Measurements from ENCODE around the gene PTGER4. TPM values are rescaled to one million over a fixed set of nuclear protein-coding genes. Genes with fewer than 3 reads are reported as not detected.

PTGER4 gene
- total and polyA plus RNA-seq, 2 of the 8 experiments (the other 6 are each of a cell fraction or from before 2014, with no cell fraction given), result 0.76 to 1.2 TPM

DNA sequence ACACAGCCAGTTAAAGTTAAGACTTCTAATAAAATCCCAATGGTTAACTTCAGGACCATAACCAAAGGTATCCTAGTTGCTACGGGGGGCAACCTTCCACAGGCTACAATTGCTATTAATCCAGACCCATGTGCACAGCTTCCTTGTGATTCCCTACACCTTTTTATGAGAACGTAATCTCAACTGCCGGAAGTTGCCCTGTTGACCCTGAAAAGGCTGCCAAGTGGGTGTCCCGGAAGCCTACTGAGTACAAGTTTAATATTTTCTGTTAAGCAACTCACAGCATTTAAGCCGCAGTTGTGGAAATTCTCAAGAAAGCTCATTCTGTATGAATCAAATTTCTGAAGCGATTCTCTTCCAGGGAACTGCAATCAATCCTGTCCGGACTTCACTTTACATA lies 48.5 kb upstream of the PTGER4 start:
- H3K23me2 ChIP-seq (ENCODE audit: low read depth, low read length), result no peaks in the 10 kb centered on the region
- no peak overlapping the region for H2AK5ac ChIP-seq (ENCODE audit: low read depth, low read length)
- POLR2A ChIA-PET (ENCODE audit: partially characterized antibody), result no interaction called here
- H3K79me1 ChIP-seq (ENCODE audit: low read depth, low read length), result no peaks in the 10 kb centered on the region
- H2BK5ac ChIP-seq (ENCODE audit: low read depth, low read length), result no peak overlapping the region
- no peak overlapping the region for H3K4me2 ChIP-seq (ENCODE audit: insufficient read depth in 1 of 2, low read depth in 2 of 2, low read length in 2 of 2)
- H3K4me3 ChIP-seq (ENCODE audit: extremely low read depth in 1 of 4, insufficient read depth in 2 of 4, low read depth in 3 of 4, low read length in 4 of 4), result no peak overlapping the region
- no peak overlapping the region for H4K5ac ChIP-seq (ENCODE audit: insufficient read length, low read depth, low read length)
- no peaks in the 10 kb centered on the region for H3K27me3 ChIP-seq (replicated peaks in 1 of 4; ENCODE audit: control insufficient read depth in 3 of 4, extremely low read depth in 1 of 4, insufficient read depth in 3 of 4, low read length in 3 of 4)
- no peaks in the 10 kb centered on the region for H3K36me3 ChIP-seq (ENCODE audit: control insufficient read depth in 2 of 4, insufficient read depth in 4 of 4, low read length in 3 of 4)
- no peak overlapping the region for H3K18ac ChIP-seq (ENCODE audit: extremely low read depth, low read length)
- no peak for TF ChIP-seq RXRA (IDR thresholded peaks at IDR 0.05; ENCODE audit: insufficient read depth, low read depth, low read length)
- TF ChIP-seq, protein P1, sequence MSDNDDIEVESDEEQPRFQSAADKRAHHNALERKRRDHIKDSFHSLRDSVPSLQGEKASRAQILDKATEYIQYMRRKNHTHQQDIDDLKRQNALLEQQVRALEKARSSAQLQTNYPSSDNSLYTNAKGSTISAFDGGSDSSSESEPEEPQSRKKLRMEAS (IDR thresholded peaks at IDR 0.05), result no peak
- no peak for TF ChIP-seq SAP30 (IDR thresholded peaks at IDR 0.05; ENCODE audit: insufficient read depth, insufficient replicate concordance, low read length)
- no peak overlapping the region for H2BK20ac ChIP-seq (ENCODE audit: low read length)
- H2BK15ac ChIP-seq (ENCODE audit: low read length), result no peak overlapping the region
- no peaks in the 10 kb centered on the region for H3K4me1 ChIP-seq (replicated peaks in 1 of 4; ENCODE audit: control insufficient read depth in 3 of 4, insufficient read depth in 4 of 4, low read length in 3 of 4)
- H3K56ac ChIP-seq (replicated peaks; ENCODE audit: insufficient read length, low read depth, low read length), result no peak overlapping the region
- H3K27ac ChIP-seq (ENCODE audit: low read depth, low read length), result no peak overlapping the region
- no peak for FAIRE-seq
- H3K9me3 ChIP-seq (ENCODE audit: insufficient read depth in 2 of 2, low read depth in 1 of 2, low read length in 1 of 2), result no peaks in the 10 kb centered on the region
- no peak overlapping the region for H3K4ac ChIP-seq (replicated peaks; ENCODE audit: insufficient read length, low read depth, low read length)
- no peak overlapping the region for H2AFZ ChIP-seq (ENCODE audit: low read length)
- 79% methylated on average over 7 of the region's 7 CpGs; no CpG with 5 or more reads in 1 of the 2 experiments for WGBS, 2 experiments (ENCODE audit: extremely low coverage in 1 of 2, insufficient coverage in 1 of 2, insufficient read length in 1 of 2, insufficient replicate concordance in 2 of 2, low coverage in 1 of 2, low lambda C conversion rate in 2 of 2, missing lambda C conversion rate in 1 of 2)
- no peaks in the 10 kb centered on the region for H4K20me1 ChIP-seq (replicated peaks in 1 of 2; ENCODE audit: control insufficient read depth in 1 of 2, insufficient read depth in 2 of 2, low read length in 2 of 2)
- no peak overlapping the region for H2BK120ac ChIP-seq (replicated peaks; ENCODE audit: low read depth, low read length)
- H4K91ac ChIP-seq (replicated peaks; ENCODE audit: insufficient read length, low read length), result no peak overlapping the region
- CTCF ChIA-PET (ENCODE audit: partially characterized antibody), result interaction anchor here (0.6 kb wide), 1 partner anchor 19 kb away, joined by 3 read pairs; no protein-coding TSS in a partner anchor
- no peak for DNase-seq (ENCODE audit: low read depth in 1 of 2, low spot score in 2 of 2)
- no peak overlapping the region for H3K14ac ChIP-seq (ENCODE audit: insufficient read length)
- no peaks in the 10 kb centered on the region for H3K79me2 ChIP-seq (ENCODE audit: control insufficient read depth in 1 of 2, insufficient read depth in 2 of 2, low read length in 2 of 2)
- H2BK12ac ChIP-seq (ENCODE audit: low read depth, low read length), result no peak overlapping the region
- no peak overlapping the region for H3K9ac ChIP-seq (replicated peaks in 1 of 4; ENCODE audit: extremely low read depth in 1 of 4, low read depth in 3 of 4, low read length in 3 of 4)
- no peak overlapping the region for H3K23ac ChIP-seq (ENCODE audit: insufficient read length)
- H4K8ac ChIP-seq (ENCODE audit: extremely low read depth, insufficient read depth, low read length), result no peak overlapping the region
